ENCODE measurements around the gene CRELD2. TPM values are rescaled to one million over a fixed set of nuclear protein-coding genes. Genes with fewer than 3 reads are reported as not detected.

The CRELD2 gene
- total and polyA plus RNA-seq, 2 of the 13 experiments (the other 11 are each of a cell fraction or from before 2014, with no cell fraction given): 17.2 to 44.7 TPM

DNA sequence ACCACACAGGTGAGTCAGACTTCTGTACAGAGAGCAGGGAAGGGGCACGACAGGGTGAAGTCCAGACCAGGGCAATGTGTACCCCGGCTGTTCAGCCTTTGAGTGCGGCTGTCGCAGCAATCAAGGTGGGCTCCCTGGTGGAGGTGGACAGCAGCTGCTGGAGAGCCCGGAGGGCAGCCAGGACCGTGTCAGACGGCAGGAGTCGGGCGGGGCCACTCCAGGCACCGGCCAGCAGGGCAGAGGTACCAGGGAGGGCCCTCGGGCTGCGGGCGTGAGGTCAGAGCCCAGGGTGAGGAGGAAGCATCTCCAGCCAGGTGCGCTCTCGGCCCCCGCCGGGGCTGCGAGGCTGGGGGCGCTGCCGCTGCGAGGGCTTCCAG, 41.3 kb downstream of the CRELD2 start (continued):
- TF ChIP-seq JUNB (CRISPR knock-in tag; IDR thresholded peaks at IDR 0.05; ENCODE audit: borderline replicate concordance) (no peak), PAWR (CRISPR knock-in tag; IDR thresholded peaks at IDR 0.05; ENCODE audit: borderline replicate concordance) (no peak), ZNF317 (CRISPR knock-in tag; IDR thresholded peaks at IDR 0.05) (no peak), ZNF543 (CRISPR knock-in tag; IDR thresholded peaks at IDR 0.05) (no peak), CBX1 (IDR thresholded peaks at IDR 0.05; ENCODE audit: low read depth) (no peak), ATF5 (CRISPR knock-in tag; IDR thresholded peaks at IDR 0.05; ENCODE audit: low read depth) (no peak), SSRP1 (CRISPR knock-in tag; IDR thresholded peaks at IDR 0.05) (no peak), JDP2 (CRISPR knock-in tag; IDR thresholded peaks at IDR 0.05; ENCODE audit: borderline replicate concordance) (no peak), ZNF441 (CRISPR knock-in tag; IDR thresholded peaks at IDR 0.05; ENCODE audit: borderline replicate concordance) (no peak), CBX5 (CRISPR knock-in tag; IDR thresholded peaks at IDR 0.05; ENCODE audit: borderline replicate concordance) (no peak), ZNF773 (CRISPR knock-in tag; IDR thresholded peaks at IDR 0.05; ENCODE audit: borderline replicate concordance) (no peak), SIN3B (IDR thresholded peaks at IDR 0.05; ENCODE audit: low read length) (no peak), HES4 (CRISPR knock-in tag; IDR thresholded peaks at IDR 0.05; ENCODE audit: borderline replicate concordance) (no peak), ZNF672 (CRISPR knock-in tag; IDR thresholded peaks at IDR 0.05) (no peak), FOXK2 (IDR thresholded peaks at IDR 0.05) (no peak), PAF1 (CRISPR knock-in tag; IDR thresholded peaks at IDR 0.05) (no peak), NONO (IDR thresholded peaks at IDR 0.05) (no peak), NONO (CRISPR knock-in tag; conservative IDR thresholded peaks at IDR 0.05) (no peak; the same call in 1 of the 2 replicates), ZNF550 (CRISPR knock-in tag; IDR thresholded peaks at IDR 0.05; ENCODE audit: borderline replicate concordance) (no peak), SRY (CRISPR knock-in tag; IDR thresholded peaks at IDR 0.05) (no peak), GTF2F1 (IDR thresholded peaks at IDR 0.05; ENCODE audit: low read length) (no peak), ZBTB39 (CRISPR knock-in tag; IDR thresholded peaks at IDR 0.05) (0 out of 2 replicates have a peak, but pooled peaks have one; percentile 67), DMAP1 (CRISPR knock-in tag; IDR thresholded peaks at IDR 0.05) (no peak), GATAD2A (CRISPR knock-in tag; IDR thresholded peaks at IDR 0.05) (no peak), REXO4 (CRISPR knock-in tag; IDR thresholded peaks at IDR 0.05; ENCODE audit: borderline replicate concordance) (no peak), ZNF546 (CRISPR knock-in tag; conservative IDR thresholded peaks at IDR 0.05) (no peak), ZNF512B (CRISPR knock-in tag; IDR thresholded peaks at IDR 0.05; ENCODE audit: borderline replicate concordance) (no peak)

Measured in HepG2 (cell line).